A549 (cell line): Measurements from ENCODE around the gene TRAF3.

ENCODE experiments used
- CBX2 ChIP-seq: fragments of 200-600 bp; sonication (generic); IDR thresholded peaks from 2 replicates; pipeline ENCODE4 v1.6.1; 2016; ENCODE audit warnings: low read depth, mild to moderate bottlenecking, borderline replicate concordance
- CHD4 ChIP-seq: fragments of 200-600 bp; sonication (generic); IDR thresholded peaks from 2 replicates; pipeline ENCODE4 v1.6.1; 2016; ENCODE audit warnings: antibody characterized with exemption, mild to moderate bottlenecking, borderline replicate concordance
- CTCF ChIP-seq: fragments of >200 bp; sonication (Bioruptor Twin); formaldehyde crosslinking; IDR thresholded peaks from 3 replicates; pipeline ENCODE4 v1.5.1; 2016
- EP300 ChIP-seq, 2 experiments: fragments of >200 bp; sonication (Bioruptor Twin); formaldehyde crosslinking; IDR thresholded peaks; 2 replicates in 1 of 2; 3 replicates in 1 of 2; pipeline ENCODE4 v1.6.1; 2016 to 2017
- HOXB13 ChIP-seq: fragments of 250-450 bp; sonication (Bioruptor Pico); IDR thresholded peaks from 2 replicates; pipeline ENCODE4 v1.5.0; 2020; ENCODE audit warnings: low read depth, mild to moderate bottlenecking, moderate library complexity
- MAX ChIP-seq: IDR thresholded peaks from 2 replicates; pipeline ENCODE4 v1.6.1; 2012
- MYC ChIP-seq: IDR thresholded peaks from 2 replicates; pipeline ENCODE4 v1.6.1; 2012; ENCODE audit warnings: mild to moderate bottlenecking, inconsistent platforms, low read length, improper control_type of control experiment, borderline replicate concordance
- RAD21 ChIP-seq, 2 experiments: fragments of >200 bp in 1 of 2; sonication (Bioruptor Twin) in 1 of 2; formaldehyde crosslinking in 1 of 2; IDR thresholded peaks in 1 of 2; conservative IDR thresholded peaks in 1 of 2; 2 replicates in 1 of 2; 3 replicates in 1 of 2; pipeline ENCODE4 v1.6.1; 2012 to 2018; ENCODE audit warnings: inconsistent platforms in 1 of 2
- RFX5 ChIP-seq: fragments of 450-650 bp; IDR thresholded peaks from 2 replicates; pipeline ENCODE4 v1.7.1; 2014; ENCODE audit warnings: antibody characterized with exemption, mild to moderate bottlenecking, moderate library complexity
- RNF2 ChIP-seq: fragments of 200-600 bp; sonication (generic); IDR thresholded peaks from 2 replicates; pipeline ENCODE4 v1.6.1; 2016; ENCODE audit warnings: low read depth, mild to moderate bottlenecking, antibody characterized with exemption, moderate library complexity, borderline replicate concordance
- TF ChIP-seq, protein P1 (sequence below): fragments of 200-600 bp; sonication (generic); IDR thresholded peaks from 2 replicates; pipeline ENCODE4 v1.6.1; 2016; ENCODE audit warnings: antibody characterized with exemption, mild to moderate bottlenecking, moderate library complexity
- TF ChIP-seq, protein P2 (sequence below): fragments of 250-450 bp; sonication (Bioruptor Pico); IDR thresholded peaks from 2 replicates; pipeline ENCODE4 v1.5.0; 2020; ENCODE audit warnings: low read depth, mild to moderate bottlenecking, moderate library complexity

- TF ChIP-seq MAX (no peak), EP300 (IDR thresholded peaks at IDR 0.05) (no peak), CTCF (no peak), CBX2 (no peak), RFX5 (no peak), RAD21 (conservative IDR thresholded peaks at IDR 0.05 in 1 of 2, IDR thresholded peaks at IDR 0.05 in 1 of 2) (no peak), HOXB13 (CRISPR knock-in tag) (no peak), CHD4 (no peak), MYC (no peak), RNF2 (no peak)
- TF ChIP-seq, protein P1, sequence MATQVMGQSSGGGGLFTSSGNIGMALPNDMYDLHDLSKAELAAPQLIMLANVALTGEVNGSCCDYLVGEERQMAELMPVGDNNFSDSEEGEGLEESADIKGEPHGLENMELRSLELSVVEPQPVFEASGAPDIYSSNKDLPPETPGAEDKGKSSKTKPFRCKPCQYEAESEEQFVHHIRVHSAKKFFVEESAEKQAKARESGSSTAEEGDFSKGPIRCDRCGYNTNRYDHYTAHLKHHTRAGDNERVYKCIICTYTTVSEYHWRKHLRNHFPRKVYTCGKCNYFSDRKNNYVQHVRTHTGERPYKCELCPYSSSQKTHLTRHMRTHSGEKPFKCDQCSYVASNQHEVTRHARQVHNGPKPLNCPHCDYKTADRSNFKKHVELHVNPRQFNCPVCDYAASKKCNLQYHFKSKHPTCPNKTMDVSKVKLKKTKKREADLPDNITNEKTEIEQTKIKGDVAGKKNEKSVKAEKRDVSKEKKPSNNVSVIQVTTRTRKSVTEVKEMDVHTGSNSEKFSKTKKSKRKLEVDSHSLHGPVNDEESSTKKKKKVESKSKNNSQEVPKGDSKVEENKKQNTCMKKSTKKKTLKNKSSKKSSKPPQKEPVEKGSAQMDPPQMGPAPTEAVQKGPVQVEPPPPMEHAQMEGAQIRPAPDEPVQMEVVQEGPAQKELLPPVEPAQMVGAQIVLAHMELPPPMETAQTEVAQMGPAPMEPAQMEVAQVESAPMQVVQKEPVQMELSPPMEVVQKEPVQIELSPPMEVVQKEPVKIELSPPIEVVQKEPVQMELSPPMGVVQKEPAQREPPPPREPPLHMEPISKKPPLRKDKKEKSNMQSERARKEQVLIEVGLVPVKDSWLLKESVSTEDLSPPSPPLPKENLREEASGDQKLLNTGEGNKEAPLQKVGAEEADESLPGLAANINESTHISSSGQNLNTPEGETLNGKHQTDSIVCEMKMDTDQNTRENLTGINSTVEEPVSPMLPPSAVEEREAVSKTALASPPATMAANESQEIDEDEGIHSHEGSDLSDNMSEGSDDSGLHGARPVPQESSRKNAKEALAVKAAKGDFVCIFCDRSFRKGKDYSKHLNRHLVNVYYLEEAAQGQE: no peak
- TF ChIP-seq, protein P2, sequence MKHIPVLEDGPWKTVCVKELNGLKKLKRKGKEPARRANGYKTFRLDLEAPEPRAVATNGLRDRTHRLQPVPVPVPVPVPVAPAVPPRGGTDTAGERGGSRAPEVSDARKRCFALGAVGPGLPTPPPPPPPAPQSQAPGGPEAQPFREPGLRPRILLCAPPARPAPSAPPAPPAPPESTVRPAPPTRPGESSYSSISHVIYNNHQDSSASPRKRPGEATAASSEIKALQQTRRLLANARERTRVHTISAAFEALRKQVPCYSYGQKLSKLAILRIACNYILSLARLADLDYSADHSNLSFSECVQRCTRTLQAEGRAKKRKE (CRISPR knock-in tag): no peak
These were observed 39.6 kb upstream of the TRAF3 start for GRCh38 chr14:102737402-102738372.
